ENCODE measurements around the gene GPX4.
A peak's percentile ranks its signal among the peaks of the same experiment; 100 is the strongest.
"Not testable (repeated sequence)": the region's sequence is repeated elsewhere in the genome, so short reads cannot be mapped to it uniquely, and the experiment has no call there.

GPX4 gene

GRCh38 chr19:1123885-1124677 lies 20.3 kb downstream of the GPX4 start:
- H3K27ac Mint-ChIP-seq, result no peak overlapping the region
- ATAC-seq (no peak), DNase-seq (ENCODE audit: low spot score in 2 of 2) (no peak)
- H3K4me1 Mint-ChIP-seq, result peaks cover 23% of the 10 kb centered on the region
- no peaks in the 10 kb centered on the region for H3K9me3 Mint-ChIP-seq
- no peak overlapping the region for H3K4me3 Mint-ChIP-seq
- peaks cover 99% of the 10 kb centered on the region for H3K36me3 Mint-ChIP-seq

GRCh38 chr19:1125601-1126467 lies 22.0 kb downstream of the GPX4 start:
- Mint-ChIP-seq H3K4me1 (peaks cover 41% of the 10 kb centered on the region), H3K4me3 (no peak overlapping the region), H3K9me3 (no peaks in the 10 kb centered on the region), H3K36me3 (peaks cover 100% of the 10 kb centered on the region), H3K27ac (peak overlapping the region; percentile 61)
- no peak for DNase-seq (ENCODE audit: low spot score in 2 of 2)
- ATAC-seq, result no peak

- Mint-ChIP-seq H3K4me3 (peak overlapping the region; percentile 13), H3K27ac (peak overlapping the region; percentile 84), H3K4me1 (peaks cover 38% of the 10 kb centered on the region), H3K36me3 (peaks cover 93% of the 10 kb centered on the region), H3K9me3 (no peaks in the 10 kb centered on the region)
- ATAC-seq (no peak), DNase-seq (ENCODE audit: low spot score in 2 of 2) (no peak)
Measured at GRCh38 chr19:1126984-1127760, 23.4 kb downstream of the GPX4 start.

GRCh38 chr19:1128106-1128505 lies 24.3 kb downstream of the GPX4 start:
- no peak overlapping the region for H3K4me3 Mint-ChIP-seq

GRCh38 chr19:1129084-1129483 lies 25.3 kb downstream of the GPX4 start:
- not testable (repeated sequence) for ATAC-seq; H3K9me3 Mint-ChIP-seq; DNase-seq (ENCODE audit: low spot score in 2 of 2)
- Mint-ChIP-seq H3K27ac (peak overlapping the region; percentile 95), H3K4me3 (peak overlapping the region; percentile 84), H3K36me3 (peaks cover 92% of the 10 kb centered on the region), H3K4me1 (peaks cover 46% of the 10 kb centered on the region)

More at GRCh38 chr19:1128106-1128505, 24.3 kb downstream of the GPX4 start:
- no peak overlapping the region for H3K27ac Mint-ChIP-seq
- H3K9me3 Mint-ChIP-seq, result no peaks in the 10 kb centered on the region
- ATAC-seq (no peak), DNase-seq (ENCODE audit: low spot score in 2 of 2) (no peak)
- peaks cover 93% of the 10 kb centered on the region for H3K36me3 Mint-ChIP-seq
- peaks cover 38% of the 10 kb centered on the region for H3K4me1 Mint-ChIP-seq

GRCh38 chr19:1129535-1129934 lies 25.7 kb downstream of the GPX4 start:
- peak overlapping the region; percentile 95 for H3K27ac Mint-ChIP-seq
- ATAC-seq (no peak), DNase-seq (ENCODE audit: low spot score in 2 of 2) (no peak)
- H3K36me3 Mint-ChIP-seq, result peaks cover 88% of the 10 kb centered on the region
- peak overlapping the region; percentile 84 for H3K4me3 Mint-ChIP-seq
- H3K4me1 Mint-ChIP-seq, result peaks cover 50% of the 10 kb centered on the region
- H3K9me3 Mint-ChIP-seq, result no peaks in the 10 kb centered on the region

GRCh38 chr19:1130771-1131717 lies 27.2 kb downstream of the GPX4 start:
- Mint-ChIP-seq H3K4me3 (peak overlapping the region; percentile 84), H3K4me1 (peaks cover 57% of the 10 kb centered on the region), H3K9me3 (no peaks in the 10 kb centered on the region), H3K27ac (peak overlapping the region; percentile 95), H3K36me3 (peaks cover 73% of the 10 kb centered on the region)
- DNase-seq (ENCODE audit: low spot score in 2 of 2), result peak in 1 of 2 donors; percentile 76
- no peak for ATAC-seq

- H3K27ac Mint-ChIP-seq, result peak overlapping the region; percentile 95
Measured at GRCh38 chr19:1131718-1132551, 28.1 kb downstream of the GPX4 start.

GRCh38 chr19:1132552-1133383 lies 29.0 kb downstream of the GPX4 start:
- DNase-seq (ENCODE audit: low spot score in 2 of 2) (peak; percentile 53 to 87), ATAC-seq (peak; percentile 25)
- peaks cover 50% of the 10 kb centered on the region for H3K4me1 Mint-ChIP-seq
- H3K9me3 Mint-ChIP-seq, result no peaks in the 10 kb centered on the region
- H3K4me3 Mint-ChIP-seq, result peak overlapping the region; percentile 84
- peaks cover 55% of the 10 kb centered on the region for H3K36me3 Mint-ChIP-seq
- H3K27ac Mint-ChIP-seq, result peak overlapping the region; percentile 95

More at GRCh38 chr19:1131718-1132551, 28.1 kb downstream of the GPX4 start:
- DNase-seq (ENCODE audit: low spot score in 2 of 2), result peak; percentile 77 to 95
- H3K9me3 Mint-ChIP-seq, result no peaks in the 10 kb centered on the region
- peaks cover 64% of the 10 kb centered on the region for H3K36me3 Mint-ChIP-seq
- peaks cover 59% of the 10 kb centered on the region for H3K4me1 Mint-ChIP-seq
- peak overlapping the region; percentile 84 for H3K4me3 Mint-ChIP-seq
- ATAC-seq, result peak; percentile 74

- H3K4me1 Mint-ChIP-seq, result peaks cover 48% of the 10 kb centered on the region
- ATAC-seq (peak; percentile 80), DNase-seq (ENCODE audit: low spot score in 2 of 2) (peak; percentile 82 to 95)
- peak overlapping the region; percentile 84 for H3K4me3 Mint-ChIP-seq
- H3K36me3 Mint-ChIP-seq, result peaks cover 48% of the 10 kb centered on the region
- H3K27ac Mint-ChIP-seq, result peak overlapping the region; percentile 95
- H3K9me3 Mint-ChIP-seq, result no peaks in the 10 kb centered on the region
Measured at GRCh38 chr19:1133471-1133929, 29.7 kb downstream of the GPX4 start.

GRCh38 chr19:1134431-1134830 lies 30.6 kb downstream of the GPX4 start:
- no peaks in the 10 kb centered on the region for H3K9me3 Mint-ChIP-seq
- DNase-seq (ENCODE audit: low spot score in 2 of 2) (no peak), ATAC-seq (no peak)
- peaks cover 39% of the 10 kb centered on the region for H3K36me3 Mint-ChIP-seq
- no peak overlapping the region for H3K4me3 Mint-ChIP-seq
- no peak overlapping the region for H3K27ac Mint-ChIP-seq
- peaks cover 42% of the 10 kb centered on the region for H3K4me1 Mint-ChIP-seq

GRCh38 chr19:1135454-1135853 lies 31.7 kb downstream of the GPX4 start:
- Mint-ChIP-seq H3K27ac (peak overlapping the region; percentile 43), H3K4me3 (no peak overlapping the region), H3K36me3 (peaks cover 39% of the 10 kb centered on the region), H3K4me1 (peaks cover 38% of the 10 kb centered on the region), H3K9me3 (no peaks in the 10 kb centered on the region)
- DNase-seq (ENCODE audit: low spot score in 2 of 2) (no peak), ATAC-seq (no peak)

GRCh38 chr19:1136201-1136600 lies 32.4 kb downstream of the GPX4 start:
- no peak for ATAC-seq
- Mint-ChIP-seq H3K36me3 (peaks cover 37% of the 10 kb centered on the region), H3K9me3 (no peaks in the 10 kb centered on the region), H3K27ac (peak overlapping the region; percentile 78), H3K4me3 (no peak overlapping the region), H3K4me1 (peaks cover 32% of the 10 kb centered on the region)
- DNase-seq (ENCODE audit: low spot score in 2 of 2), result no peak

Data from stimulated activated effector memory CD8-positive, alpha-beta T cell treated with anti-CD3 and anti-CD28 coated beads, Interleukin-12 subunit alpha, Interleukin-12 subunit beta, amount 100 ng/mL, for 72 hours (primary cell).